AG08395 (cell line): ENCODE measurements around the gene ZPR1.
"Not testable (repeated sequence)": the region's sequence is repeated elsewhere in the genome, so short reads cannot be mapped to it uniquely, and the experiment has no call there.

ENCODE experiments used
- DNase-seq: peaks from one replicate; pipeline ENCODE4 v3.0.0; 2012; ENCODE audit warnings: mixed read lengths, low spot score

The ZPR1 gene

DNA sequence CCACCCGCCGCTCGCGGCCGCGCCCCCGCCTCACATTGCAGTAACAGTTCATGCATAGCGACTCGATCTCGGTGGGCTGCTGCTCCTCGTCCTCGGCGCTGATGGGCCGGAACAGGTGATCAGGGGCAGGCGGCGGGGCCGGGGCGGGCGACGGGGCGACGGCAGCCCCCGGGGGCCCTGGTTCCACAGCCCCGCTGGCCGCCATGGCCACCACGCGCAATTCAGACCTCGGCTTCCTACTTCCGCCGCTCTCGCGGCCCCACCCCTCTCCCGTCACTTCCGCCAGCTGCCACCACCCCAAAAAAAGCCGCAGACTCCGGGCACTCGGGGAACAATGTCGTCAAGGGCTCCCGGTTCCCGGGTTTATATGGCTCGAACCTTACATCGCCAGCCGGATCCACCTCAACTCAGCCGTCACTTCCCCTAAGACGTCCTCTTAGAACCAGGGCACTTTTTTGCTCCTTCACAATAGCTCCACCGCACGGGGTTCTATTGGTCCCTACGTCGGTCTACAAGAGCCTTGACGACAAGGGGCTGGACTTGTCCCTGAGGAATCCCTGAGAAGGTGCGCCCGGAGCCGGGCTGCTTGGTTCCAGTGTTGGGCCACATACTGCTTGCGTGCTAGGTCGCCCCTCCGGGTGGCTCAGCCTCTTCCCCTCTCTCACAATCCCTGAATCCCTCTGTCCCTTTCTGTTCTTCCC is at the start of gene ZPR1:
ZPR1 (minus strand) TSS at position 238 of the 701 bp plus-strand sequence; CDS start at position 205, 33 bp downstream.
- DNase-seq: peak; percentile 91

- DNase-seq: no peak
These were observed 48.8 kb upstream of the ZPR1 start for GRCh38 chr11:116836632-116836991.

GRCh38 chr11:116835791-116836631 is 48.2 kb upstream of the ZPR1 start:
- DNase-seq: peak; percentile 96

- DNase-seq: no peak
These were observed 47.4 kb upstream of the ZPR1 start for GRCh38 chr11:116835042-116835772.

DNA sequence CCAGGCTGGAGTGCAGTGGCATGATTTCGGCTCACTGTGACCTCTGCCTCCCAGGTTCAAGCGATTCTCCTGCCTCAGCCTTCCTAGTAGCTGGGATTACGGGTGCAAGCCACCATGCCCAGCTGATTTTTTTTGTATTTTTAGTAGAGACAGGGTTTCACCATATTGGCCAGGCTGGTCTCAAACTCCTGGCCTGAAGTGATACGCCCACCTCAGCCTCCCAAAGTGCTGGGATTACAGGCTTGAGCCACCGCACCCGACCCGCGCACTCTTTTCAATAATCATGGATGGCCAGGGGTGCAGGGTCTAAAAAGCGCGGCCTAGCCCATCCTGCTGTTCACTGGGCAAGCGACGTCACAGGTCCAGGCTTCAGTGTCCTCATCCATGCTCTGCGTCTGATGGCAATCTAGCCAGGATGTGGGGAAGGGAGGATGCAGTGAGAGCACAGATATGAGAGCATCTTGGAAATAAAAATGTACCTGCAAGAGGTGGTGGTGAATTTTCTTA is 46.8 kb upstream of the ZPR1 start:
- DNase-seq: not testable (repeated sequence)

DNA sequence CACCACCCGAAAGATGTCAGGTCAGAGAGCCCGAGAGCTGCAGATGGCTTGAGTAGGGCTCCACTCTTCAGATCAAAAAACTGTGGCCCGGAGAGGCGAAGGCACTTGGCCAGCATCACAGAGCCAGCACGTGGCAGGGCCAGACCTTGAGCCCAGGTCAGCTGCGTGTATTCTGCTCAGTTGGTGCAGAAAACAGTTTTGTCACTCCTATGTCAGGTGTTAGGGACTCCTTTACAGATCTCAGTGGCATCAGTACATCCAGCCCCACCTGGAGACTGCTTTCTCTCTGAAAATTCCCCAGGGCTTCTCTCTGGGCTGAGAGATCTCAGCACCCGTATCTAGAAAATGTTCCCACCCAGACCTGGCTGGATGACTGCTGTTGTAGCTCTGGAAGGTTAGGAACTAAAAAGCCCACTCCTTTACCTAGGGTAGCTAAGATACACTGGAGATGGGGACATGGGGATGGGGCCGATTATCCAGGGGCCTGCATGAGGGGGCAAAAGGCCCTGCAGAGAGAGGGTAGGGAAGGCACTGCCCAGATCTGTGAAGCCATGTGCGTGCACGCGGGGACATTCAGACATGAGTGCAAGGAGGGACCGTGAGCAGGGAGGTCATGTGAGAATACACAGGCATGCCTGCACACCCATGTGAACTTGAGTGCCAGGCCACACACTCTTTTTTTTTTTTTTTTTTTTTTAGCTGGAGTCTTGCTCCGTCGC is 46.2 kb upstream of the ZPR1 start:
- DNase-seq: no peak

DNA sequence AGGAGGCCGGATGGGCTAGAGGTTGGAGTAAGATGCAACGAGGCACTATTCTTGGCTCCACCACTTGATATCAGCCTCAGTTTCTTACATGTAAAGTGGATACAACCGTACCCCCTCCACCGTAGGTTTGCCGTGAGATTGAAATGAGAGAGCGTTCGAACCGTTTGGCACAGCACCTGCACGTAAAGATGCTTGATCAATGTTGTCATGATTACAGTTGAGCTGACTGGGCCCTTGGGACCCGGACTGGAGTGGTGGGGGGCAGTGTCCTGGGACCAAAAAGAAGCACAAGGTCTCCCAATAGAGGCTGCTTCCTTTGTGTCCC is 45.6 kb upstream of the ZPR1 start:
- DNase-seq: no peak

GRCh38 chr11:116832350-116833290 is 44.8 kb upstream of the ZPR1 start:
- no peak for DNase-seq

DNA sequence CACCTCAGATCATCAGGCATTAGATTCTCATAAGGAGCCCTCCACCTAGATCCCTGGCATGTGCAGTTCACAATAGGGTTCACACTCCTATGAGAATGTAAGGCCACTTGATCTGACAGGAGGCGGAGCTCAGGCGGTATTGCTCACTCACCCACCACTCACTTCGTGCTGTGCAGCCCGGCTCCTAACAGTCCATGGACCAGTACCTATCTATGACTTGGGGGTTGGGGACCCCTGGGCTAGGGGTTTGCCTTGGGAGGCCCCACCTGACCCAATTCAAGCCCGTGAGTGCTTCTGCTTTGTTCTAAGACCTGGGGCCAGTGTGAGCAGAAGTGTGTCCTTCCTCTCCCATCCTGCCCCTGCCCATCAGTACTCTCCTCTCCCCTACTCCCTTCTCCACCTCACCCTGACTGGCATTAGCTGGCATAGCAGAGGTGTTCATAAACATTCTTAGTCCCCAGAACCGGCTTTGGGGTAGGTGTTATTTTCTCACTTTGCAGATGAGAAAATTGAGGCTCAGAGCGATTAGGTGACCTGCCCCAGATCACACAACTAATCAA is 44.0 kb upstream of the ZPR1 start:
- DNase-seq: no peak

DNA sequence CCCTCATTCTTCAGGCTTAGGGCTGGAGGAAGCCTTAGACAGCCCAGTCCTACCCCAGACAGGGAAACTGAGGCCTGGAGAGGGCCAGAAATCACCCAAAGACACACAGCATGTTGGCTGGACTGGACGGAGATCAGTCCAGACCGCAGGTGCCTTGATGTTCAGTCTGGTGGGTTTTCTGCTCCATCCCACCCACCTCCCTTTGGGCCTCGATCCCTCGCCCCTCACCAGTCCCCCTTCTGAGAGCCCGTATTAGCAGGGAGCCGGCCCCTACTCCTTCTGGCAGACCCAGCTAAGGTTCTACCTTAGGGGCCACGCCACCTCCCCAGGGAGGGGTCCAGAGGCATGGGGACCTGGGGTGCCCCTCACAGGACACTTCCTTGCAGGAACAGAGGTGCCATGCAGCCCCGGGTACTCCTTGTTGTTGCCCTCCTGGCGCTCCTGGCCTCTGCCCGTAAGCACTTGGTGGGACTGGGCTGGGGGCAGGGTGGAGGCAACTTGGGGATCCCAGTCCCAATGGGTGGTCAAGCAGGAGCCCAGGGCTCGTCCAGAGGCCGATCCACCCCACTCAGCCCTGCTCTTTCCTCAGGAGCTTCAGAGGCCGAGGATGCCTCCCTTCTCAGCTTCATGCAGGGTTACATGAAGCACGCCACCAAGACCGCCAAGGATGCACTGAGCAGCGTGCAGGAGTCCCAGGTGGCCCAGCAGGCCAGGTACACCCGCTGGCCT is 42.5 kb upstream of the ZPR1 start:
- no peak for DNase-seq

- DNase-seq: no peak
These were observed 41.8 kb upstream of the ZPR1 start, which contains the start of gene APOC3 for GRCh38 chr11:116829525-116830183. APOC3 (plus strand) TSS chr11:116829907; CDS start chr11:116830583, 676 bp downstream.

GRCh38 chr11:116828632-116829524 is 41.1 kb upstream of the ZPR1 start:
- DNase-seq: no peak

GRCh38 chr11:116827461-116827860 is 39.6 kb upstream of the ZPR1 start:
- DNase-seq: no peak

GRCh38 chr11:116826751-116827431 is 39.1 kb upstream of the ZPR1 start:
- DNase-seq: no peak

DNA sequence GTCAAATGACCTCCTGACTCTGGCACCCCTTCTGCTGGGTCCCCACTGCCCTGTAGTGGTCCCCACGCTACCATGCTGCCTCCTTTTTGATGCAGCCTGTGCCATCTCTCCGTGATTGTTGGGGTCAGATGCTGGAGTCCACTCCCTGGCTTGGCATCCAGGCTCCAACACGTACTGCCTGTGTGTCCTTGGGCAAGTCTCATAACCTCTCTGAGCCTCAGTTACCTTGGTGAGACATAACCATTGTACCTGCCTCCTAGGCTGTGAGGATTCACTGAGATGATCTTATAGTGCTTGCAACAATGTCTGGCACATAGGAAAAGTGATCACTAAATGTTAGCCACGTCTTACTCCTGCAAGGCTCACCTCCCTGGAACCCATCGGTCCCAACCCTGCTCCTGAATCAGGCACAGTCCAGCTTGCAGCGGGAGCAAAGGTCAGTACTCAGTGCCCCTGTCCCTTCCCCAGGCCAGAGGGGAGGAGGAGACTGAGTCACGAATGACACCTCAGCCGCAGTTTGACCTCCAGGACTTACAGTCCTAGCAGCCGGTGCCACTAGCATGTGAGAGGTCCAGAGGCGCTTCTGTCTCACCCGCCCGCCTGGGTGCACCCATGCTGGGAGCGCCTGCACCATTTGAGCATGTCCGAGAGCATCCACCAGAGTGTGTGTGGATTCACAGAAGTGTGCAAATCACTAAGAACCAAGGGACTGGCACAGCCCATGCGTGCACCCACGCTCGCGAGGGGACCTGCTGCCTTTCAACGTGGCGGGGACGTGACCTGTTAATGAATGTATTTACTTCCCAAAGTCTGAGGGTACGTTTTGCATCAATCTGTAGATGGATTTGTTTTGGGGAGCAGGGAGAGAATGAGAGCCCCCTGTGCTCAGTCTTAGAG is 38.3 kb upstream of the ZPR1 start:
- no peak for DNase-seq

DNA sequence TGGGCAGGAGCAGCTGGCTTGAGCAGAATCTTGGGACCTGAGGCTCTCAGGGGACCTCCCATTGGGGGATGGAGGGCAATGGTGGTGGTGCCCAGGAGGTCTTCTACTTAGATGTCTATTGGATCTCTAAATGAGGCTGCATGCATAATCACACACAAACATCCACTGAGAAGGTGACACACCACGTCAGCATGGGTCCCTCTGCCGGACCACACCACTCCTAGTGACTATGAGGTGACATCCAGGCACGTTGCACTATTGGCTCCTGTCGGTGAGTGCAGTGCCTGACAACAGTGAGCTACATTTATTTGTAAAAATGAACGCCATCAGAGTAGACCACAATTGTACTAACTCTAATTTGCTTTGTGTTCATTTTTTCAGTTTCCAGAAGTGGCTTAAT is 37.6 kb upstream of the ZPR1 start:
- DNase-seq: no peak
